DMS153 (cell line): ENCODE data around the gene CDK9.
A peak's percentile ranks its signal among the peaks of the same experiment; 100 is the strongest.
"Not testable (repeated sequence)": the region's sequence is repeated elsewhere in the genome, so short reads cannot be mapped to it uniquely, and the experiment has no call there.

Experiments
- DNase-seq: peaks from one replicate; lab custom pipeline; 2025; lab: John Stamatoyannopoulos, UW

Gene CDK9

GRCh38 chr9:127826253-127826913 is 40.5 kb downstream of the CDK9 start:
- no peak for DNase-seq

- DNase-seq, result peak; percentile 48
Measured at GRCh38 chr9:127828262-127829031, 42.6 kb downstream of the CDK9 start.

- DNase-seq, result no peak
Measured at GRCh38 chr9:127829205-127829906, 43.5 kb downstream of the CDK9 start.

DNA sequence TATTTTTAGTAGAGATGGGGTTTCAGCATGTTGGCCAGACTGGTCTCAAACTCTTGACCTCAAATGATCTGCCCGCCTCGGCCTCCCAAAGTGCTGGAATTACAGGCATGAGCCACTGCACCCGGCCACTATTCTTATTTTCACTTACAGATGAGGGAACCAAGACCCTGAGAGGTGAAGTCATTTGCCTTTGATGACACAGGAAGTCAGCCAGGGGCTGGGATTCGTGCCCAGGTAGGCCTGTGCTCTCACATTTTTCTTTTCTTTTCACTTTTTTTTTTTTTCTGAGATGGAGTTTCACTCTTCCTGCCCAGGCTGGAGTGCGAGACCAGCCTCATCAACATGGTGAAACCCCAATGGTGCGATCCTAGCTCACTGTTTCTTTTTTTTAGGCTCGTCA is 46.4 kb downstream of the CDK9 start:
- DNase-seq, result no peak

- DNase-seq, result no peak
Measured at GRCh38 chr9:127833555-127833954, 47.7 kb downstream of the CDK9 start.

DNA sequence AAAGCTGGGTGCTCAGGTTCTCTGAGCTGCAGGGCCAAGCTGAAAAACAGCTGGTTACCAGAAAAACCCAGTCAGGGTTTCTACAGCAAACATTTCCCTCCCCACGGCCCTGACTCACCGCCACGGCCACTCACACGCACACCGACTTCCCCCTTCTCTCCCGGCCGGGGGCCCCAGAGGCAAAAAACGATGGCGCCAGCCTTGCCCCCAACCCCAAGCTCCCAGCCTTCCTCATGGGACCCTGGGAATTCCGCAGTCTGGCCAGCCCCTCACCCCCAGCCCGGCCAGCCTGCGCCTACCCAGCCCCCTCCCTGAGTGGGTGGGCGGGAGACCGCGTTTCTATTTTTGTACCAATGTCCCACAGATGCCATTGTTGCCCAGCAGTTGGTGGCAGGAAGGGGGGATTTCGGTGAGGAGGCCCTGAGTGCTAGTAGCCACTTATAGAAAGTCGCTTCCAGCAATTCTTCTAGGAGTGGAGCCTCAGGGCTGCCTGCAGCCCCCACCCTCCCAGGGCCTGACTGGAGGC is 50.2 kb downstream of the CDK9 start:
- no peak for DNase-seq

- DNase-seq, result not testable (repeated sequence)
Measured at GRCh38 chr9:127836561-127836960, 50.7 kb downstream of the CDK9 start.

- DNase-seq, result no peak
Measured at GRCh38 chr9:127837346-127837745, 51.5 kb downstream of the CDK9 start.

DNA sequence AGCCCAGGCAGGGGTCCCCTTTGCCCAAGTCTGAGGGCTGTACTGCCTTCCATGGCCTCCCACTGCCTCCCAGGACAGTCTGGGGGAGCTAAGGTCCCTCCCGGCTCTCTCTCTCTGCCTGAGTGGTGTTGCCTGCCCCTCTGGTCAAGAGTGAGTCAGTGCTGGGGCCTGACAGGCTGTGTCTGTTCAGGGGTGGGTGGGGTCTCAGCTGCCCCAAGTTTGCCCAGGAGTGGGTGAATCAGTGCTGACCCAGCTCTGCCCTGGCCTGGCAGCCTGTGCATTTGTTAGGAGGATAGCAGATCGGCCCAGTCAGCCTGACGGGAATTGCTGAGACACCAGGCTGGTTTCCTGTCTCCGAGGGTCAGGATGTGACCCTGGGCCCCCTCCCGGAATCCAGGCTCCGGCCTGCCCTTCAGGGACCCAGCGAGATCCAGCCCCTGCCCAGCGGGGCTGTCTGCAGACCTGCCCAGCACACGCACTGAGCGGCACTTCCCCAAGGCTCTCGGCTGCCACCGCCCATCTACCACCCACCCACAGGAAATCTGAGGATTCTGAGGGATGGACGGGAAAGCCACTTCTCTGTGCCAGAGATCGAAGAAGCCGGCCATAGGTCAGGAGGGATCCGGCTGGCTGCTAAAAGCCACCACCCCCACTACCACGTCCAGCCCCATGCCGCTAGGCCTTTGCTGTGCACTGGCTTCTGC is 52.7 kb downstream of the CDK9 start:
- no peak for DNase-seq
